RWPE1 (cell line): ENCODE results near the gene SHROOM3.

Source experiments
- CTCF ChIA-PET: fragments of 350-600 bp; sonication (Branson Sonifier 250); formaldehyde crosslinking; extraction: SDS; loops from one replicate; lab custom pipeline; 2021; lab: Yijun Ruan, JAX
- POLR2A ChIA-PET: fragments of 400-600 bp; formaldehyde crosslinking; extraction: SDS; loops from one replicate; lab custom pipeline; 2020; ENCODE audit warnings: antibody characterized with exemption; ENCODE audit not compliant: low non-redundant PET; lab: Yijun Ruan, JAX
- DNase-seq: peaks from one replicate; pipeline ENCODE4 v3.0.0; 2012; ENCODE audit warnings: low spot score
- H3K27ac ChIP-seq: fragments of 450-650 bp; 2 replicates; pipeline ENCODE4 v1.5.1; 2017
- TF ChIP-seq, protein P1 (sequence below): fragments of 450-650 bp; conservative IDR thresholded peaks from 2 replicates; pipeline ENCODE4 v1.5.1; 2017; ENCODE audit warnings: low read depth, mild to moderate bottlenecking

SHROOM3 gene

DNA sequence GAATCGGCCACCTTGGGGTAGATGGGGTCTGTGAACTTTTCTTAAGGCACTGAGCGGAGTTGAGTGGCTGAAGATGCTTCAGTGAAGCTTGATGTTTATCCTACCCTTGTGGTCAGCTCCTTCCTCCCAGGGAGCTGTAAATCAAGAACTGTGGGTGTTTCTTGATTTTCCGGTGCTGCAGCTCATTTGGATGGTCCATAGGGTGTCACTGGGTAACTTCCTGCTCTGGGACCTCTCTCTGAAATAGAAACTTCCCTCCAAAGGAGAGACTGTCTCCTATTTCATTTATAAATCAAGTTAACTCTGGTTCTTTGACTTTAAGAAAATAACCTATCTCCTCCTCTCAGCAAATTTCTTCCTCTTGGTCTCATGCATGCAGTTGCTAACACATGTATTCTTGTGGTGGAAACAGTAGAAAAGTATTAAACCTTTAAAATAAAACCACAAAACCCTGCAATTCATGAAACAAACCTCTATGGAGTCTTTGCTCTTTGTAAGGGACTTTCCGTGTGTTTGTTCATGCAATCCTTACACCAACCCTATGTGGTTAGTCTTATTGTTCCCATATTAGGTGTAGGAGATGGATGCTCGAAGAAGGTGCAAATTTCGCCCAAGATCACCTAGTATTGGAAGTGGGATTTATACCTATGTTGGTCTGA, 110.3 kb downstream of the SHROOM3 start:
- no peak overlapping the region for H3K27ac ChIP-seq
- ChIA-PET CTCF (interaction anchor here (0.7 kb wide), 1 partner anchor 28 kb away, joined by 5 read pairs; no protein-coding TSS in a partner anchor), POLR2A (no interaction called here)
- TF ChIP-seq, protein P1, sequence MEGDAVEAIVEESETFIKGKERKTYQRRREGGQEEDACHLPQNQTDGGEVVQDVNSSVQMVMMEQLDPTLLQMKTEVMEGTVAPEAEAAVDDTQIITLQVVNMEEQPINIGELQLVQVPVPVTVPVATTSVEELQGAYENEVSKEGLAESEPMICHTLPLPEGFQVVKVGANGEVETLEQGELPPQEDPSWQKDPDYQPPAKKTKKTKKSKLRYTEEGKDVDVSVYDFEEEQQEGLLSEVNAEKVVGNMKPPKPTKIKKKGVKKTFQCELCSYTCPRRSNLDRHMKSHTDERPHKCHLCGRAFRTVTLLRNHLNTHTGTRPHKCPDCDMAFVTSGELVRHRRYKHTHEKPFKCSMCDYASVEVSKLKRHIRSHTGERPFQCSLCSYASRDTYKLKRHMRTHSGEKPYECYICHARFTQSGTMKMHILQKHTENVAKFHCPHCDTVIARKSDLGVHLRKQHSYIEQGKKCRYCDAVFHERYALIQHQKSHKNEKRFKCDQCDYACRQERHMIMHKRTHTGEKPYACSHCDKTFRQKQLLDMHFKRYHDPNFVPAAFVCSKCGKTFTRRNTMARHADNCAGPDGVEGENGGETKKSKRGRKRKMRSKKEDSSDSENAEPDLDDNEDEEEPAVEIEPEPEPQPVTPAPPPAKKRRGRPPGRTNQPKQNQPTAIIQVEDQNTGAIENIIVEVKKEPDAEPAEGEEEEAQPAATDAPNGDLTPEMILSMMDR: no peak
- no peak for DNase-seq

DNA sequence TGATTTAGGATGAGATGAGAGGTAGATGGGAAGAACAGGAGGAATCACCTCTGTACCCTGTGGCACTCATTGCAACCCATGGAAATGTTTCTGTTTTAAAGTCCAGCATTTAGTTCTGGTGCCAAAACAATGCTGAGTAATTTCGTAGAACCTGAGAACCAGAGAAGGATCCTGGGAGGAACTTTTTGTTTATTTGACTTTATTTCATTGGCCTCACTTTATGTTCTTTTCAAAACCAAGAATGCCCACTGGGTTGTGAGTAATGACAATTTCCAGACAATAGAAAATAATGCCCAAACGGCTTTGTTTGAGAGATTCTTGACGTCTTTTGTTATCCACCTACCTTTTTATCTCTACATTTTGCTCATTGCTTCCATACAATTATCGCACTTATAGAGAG, 111.3 kb downstream of the SHROOM3 start:
- ChIA-PET CTCF (no interaction called here), POLR2A (no interaction called here)
- no peak overlapping the region for H3K27ac ChIP-seq
- DNase-seq: no peak
- TF ChIP-seq, protein P1: no peak

DNA sequence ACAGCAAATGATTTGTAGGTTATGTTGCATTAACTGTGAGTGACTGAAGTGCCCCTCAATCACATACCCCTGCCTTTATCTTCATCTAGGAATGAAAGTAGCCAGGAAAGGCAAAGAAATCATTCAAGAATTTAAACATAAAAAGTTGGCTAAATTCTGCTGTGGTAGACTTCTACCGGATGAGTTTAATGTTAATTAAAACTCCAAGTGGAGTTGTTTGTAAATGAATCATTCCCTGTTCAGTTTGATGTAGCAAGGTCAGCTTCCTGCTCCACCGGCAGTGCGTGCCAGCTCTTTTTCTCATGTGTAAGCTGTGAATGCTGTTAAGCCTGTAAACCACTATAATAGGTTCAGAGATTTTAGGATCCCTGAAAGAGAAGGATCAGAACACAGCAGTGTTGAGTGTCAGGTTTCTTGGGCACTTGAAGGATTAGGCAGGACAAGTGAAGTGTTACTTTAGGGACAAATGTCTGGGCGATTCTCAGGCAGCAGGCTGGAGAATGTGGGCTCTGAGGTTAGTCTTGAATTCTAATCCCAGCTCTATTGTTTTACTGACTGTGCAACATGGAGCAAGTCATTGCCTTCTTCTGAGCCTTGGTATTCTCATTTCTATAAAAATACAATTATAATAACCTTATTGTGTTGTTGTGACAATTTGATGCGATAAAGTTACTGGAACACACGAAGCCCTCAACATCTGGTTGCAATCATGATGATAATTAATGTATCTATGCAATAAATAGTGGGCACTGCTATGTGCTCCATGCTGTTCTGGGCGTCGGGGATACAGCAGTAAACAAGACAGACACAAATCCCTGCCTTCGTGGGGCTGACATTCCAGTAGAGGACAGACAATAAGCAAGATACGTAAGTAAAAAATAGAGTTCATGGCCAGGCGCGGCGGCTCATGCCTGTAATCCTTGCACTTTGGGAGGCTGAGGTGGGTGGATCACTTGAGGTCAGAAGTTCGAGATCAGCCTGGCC, 112.0 kb downstream of the SHROOM3 start:
- DNase-seq: peak; percentile 26
- ChIA-PET CTCF (no interaction called here), POLR2A (no interaction called here)
- no peak overlapping the region for H3K27ac ChIP-seq
- TF ChIP-seq, protein P1: no peak

DNA sequence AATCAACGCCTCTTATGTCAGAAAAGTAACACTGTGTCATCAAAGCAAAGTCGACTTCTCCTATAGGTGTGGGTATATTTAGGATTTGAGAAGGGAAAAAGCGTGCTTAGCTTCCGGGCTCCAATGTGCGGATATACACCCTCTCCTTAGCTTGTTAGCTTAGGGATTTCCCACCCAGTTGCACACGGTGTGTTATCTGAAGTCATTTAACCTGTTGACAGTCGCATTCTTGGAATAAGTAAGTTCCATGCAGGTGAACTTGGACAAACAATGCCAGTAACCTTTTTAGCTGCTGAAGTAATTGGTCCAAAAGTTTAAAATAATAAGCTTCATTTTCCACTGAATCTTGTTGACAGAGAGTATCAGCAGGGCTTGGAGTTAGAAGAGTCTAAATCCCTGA, 113.7 kb downstream of the SHROOM3 start:
- H3K27ac ChIP-seq: no peak overlapping the region
- CTCF ChIA-PET: no interaction called here
- POLR2A ChIA-PET: no interaction called here

DNA sequence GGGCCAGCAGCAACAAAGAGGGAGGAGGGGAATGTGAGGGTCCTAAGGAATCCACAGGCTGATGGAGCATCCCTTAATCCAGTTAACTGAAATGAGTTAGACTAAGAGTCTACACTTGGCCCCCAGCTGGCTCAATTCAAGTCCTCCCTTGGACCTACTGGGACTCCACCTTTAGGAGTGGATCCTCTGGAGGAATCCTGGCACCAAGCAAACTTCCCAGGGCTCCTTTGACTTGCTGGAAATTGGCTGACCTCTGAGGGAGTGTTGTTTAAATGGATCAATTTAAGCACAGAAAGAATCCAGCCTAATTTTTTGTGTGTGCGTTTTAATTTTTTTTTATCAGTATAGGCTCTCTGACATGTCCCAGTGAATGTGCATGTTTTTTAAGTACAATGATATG, 114.7 kb downstream of the SHROOM3 start:
- TF ChIP-seq, protein P1: no peak
- DNase-seq: no peak
- H3K27ac ChIP-seq: no peak overlapping the region
- CTCF ChIA-PET: no interaction called here
- POLR2A ChIA-PET: no interaction called here

More for the DNA sequence above, 113.7 kb downstream of the SHROOM3 start:
- DNase-seq: no peak
- TF ChIP-seq, protein P1: no peak

DNA sequence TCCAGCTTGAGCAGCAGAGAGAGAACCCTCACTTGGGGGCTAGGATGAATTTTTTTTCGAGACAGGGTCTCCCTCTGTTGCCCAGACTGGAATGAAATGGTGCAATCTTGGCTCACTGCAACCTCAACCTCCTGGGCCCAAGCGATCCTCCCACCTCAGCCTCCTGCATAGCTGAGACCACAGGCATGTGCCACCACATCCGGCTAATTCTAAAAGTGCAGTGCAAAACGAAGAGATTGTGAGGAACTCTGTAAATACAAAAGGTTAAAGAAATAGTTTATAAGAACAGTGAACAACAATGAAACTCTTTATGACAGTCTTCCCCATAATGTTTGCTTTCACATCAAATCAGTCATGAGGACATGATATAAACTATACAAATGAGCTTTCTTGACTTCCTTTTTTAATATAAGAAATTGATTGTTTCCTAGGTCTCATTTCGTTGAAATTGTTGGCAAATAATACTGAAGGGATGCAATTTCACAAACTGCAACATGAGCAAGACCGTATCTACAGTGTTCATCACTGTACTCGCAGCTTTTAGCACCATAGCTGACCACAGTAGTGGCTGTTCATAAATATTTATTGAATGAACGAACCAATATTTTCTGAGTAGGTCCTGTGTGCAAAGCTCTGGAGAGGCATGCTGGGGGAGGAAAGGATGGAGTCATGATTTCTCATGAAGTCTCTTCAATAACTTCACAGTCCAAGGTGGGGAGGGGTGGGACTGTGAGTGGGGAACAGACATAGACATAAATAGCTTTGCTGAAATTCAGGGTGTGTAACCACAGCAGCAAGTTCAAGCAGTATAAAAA, 116.1 kb downstream of the SHROOM3 start:
- H3K27ac ChIP-seq: no peak overlapping the region
- POLR2A ChIA-PET: no interaction called here
- CTCF ChIA-PET: no interaction called here
- TF ChIP-seq, protein P1: no peak
- DNase-seq: no peak
